Ovary (tissue), 3 donors: ENCODE results near the gene GSTO1.
A peak's percentile ranks its signal among the peaks of the same experiment; 100 is the strongest.

Experiments
- POLR2A ChIP-seq: fragments of 450-650 bp; IDR thresholded peaks from one replicate; pipeline ENCODE4 v1.6.1; 2017; ENCODE audit warnings: antibody characterized with exemption, mild to moderate bottlenecking, moderate library complexity
- TF ChIP-seq, protein P1 (sequence below), 3 donors: fragments of 450-650 bp in 2 of 3; fragments of 200-600 bp in 1 of 3; IDR thresholded peaks; one replicate each; pipeline versions ENCODE4 v1.5.1 to v1.8.0; 2016 to 2022; ENCODE audit warnings: antibody characterized with exemption in 3 of 3, mild to moderate bottlenecking in 1 of 3
- donor health status: DM: no; HTN: no; CAD: no.

DNA sequence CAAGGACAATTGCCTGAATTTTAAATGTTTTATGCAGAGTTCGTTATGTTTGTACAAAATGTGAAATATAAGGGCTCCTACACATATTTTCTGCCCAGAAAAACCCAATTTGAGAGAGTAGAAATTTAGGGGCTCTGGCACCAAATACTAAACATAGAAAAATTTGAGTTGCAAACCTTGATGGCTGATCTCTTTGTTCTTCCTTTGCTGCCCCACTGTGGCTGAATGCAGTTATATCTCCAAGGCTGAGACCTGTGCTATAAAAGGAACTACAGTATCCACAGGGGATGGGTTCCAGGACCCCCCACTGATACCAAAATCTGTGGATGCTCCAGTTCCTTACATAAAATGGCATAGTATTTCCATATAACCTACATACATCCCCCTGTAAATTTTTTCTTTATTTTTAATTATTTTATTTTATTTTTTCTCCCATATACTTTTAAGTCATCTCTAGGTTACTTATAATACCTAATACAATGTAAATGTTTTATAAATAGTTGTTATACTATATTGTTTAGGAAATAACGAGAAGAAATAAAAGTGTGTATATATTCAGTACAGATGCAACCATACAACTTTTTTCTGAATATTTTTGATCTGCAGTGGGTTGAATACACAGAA is 45.0 kb upstream of the GSTO1 start:
- TF ChIP-seq, protein P1, sequence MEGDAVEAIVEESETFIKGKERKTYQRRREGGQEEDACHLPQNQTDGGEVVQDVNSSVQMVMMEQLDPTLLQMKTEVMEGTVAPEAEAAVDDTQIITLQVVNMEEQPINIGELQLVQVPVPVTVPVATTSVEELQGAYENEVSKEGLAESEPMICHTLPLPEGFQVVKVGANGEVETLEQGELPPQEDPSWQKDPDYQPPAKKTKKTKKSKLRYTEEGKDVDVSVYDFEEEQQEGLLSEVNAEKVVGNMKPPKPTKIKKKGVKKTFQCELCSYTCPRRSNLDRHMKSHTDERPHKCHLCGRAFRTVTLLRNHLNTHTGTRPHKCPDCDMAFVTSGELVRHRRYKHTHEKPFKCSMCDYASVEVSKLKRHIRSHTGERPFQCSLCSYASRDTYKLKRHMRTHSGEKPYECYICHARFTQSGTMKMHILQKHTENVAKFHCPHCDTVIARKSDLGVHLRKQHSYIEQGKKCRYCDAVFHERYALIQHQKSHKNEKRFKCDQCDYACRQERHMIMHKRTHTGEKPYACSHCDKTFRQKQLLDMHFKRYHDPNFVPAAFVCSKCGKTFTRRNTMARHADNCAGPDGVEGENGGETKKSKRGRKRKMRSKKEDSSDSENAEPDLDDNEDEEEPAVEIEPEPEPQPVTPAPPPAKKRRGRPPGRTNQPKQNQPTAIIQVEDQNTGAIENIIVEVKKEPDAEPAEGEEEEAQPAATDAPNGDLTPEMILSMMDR (IDR thresholded peaks at IDR 0.05): peak in 1 of 3 donors; percentile 40
- TF ChIP-seq POLR2A: no peak
